ENCODE data around the gene CHST5. TPM values are rescaled to one million over a fixed set of nuclear protein-coding genes. Genes with fewer than 3 reads are reported as not detected.
"Not testable (repeated sequence)": the region's sequence is repeated elsewhere in the genome, so short reads cannot be mapped to it uniquely, and the experiment has no call there.

Gene CHST5
- total RNA-seq, 1 experiment from 2014 or later, result 0.54 TPM

DNA sequence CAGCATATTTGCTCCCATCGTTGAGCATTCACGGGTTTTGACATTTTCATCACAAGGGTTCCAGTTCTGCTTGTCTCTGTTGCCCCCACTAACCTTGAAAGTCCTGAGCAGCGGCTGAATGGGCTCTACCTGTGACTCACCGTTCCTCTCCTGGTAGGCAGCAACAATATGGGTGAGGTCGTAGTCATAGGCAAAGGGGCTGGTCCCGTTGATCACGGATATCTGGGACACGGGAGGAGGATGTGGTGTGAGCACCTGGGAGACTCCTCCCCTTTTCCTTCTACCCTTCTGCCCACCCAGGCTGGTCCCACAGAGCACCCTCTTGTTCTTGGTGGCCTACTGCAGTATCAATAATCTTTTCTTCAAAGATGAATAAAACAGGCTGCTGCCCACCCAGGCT is 6.6 kb upstream of the CHST5 start:
- H3K4me1 ChIP-seq (ENCODE audit: insufficient read depth, low read length, poor library complexity, severe bottlenecking); H3K36me3 ChIP-seq (ENCODE audit: insufficient read depth, low read length, poor library complexity, severe bottlenecking); BruUV-seq (replicated peaks); H3K9me3 ChIP-seq (ENCODE audit: low read depth, low read length, poor library complexity, severe bottlenecking); DNase-seq (ENCODE audit: low spot score); H3K27me3 ChIP-seq (replicated peaks; ENCODE audit: insufficient read depth, low read depth, low read length, poor library complexity); H3K27ac ChIP-seq (ENCODE audit: low read depth, low read length, poor library complexity, severe bottlenecking); intact Hi-C loops (cut with micrococcal nuclease; ENCODE audit: unreplicated experiment); H3K4me3 ChIP-seq (ENCODE audit: low read depth, low read length, poor library complexity, severe bottlenecking): not testable (repeated sequence)
- CTCF ChIA-PET, result interaction anchor here (0.7 kb wide), 1 partner anchor 25 kb away, joined by 3 read pairs; no protein-coding TSS in a partner anchor
- POLR2A ChIA-PET (ENCODE audit: low non-redundant PET), result interaction anchor here (0.6 kb wide), 1 partner anchor 48 kb away, joined by 3 read pairs; no protein-coding TSS in a partner anchor

DNA sequence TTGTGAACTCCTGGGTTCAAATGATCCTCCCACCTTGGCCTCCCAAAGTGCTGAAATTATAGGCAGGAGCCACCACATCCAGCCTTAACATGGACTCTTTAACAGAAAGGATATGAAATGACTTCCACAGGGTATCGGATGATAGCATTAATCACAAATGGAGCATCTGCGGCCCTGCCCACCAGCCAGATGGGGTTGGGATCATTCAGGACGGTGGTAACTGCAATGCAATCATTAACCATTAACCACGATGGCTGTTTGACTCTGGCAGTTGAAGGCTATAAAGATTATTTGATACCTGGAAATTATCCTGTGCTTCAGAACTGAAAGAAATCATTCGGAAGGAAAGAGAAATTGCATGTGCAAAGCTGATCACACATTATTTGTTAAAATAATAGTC is 5.3 kb upstream of the CHST5 start:
- ChIA-PET POLR2A (ENCODE audit: low non-redundant PET) (no interaction called here), CTCF (no interaction called here)
- TF ChIP-seq EZH2 (IDR thresholded peaks at IDR 0.05; ENCODE audit: borderline replicate concordance, low read depth, low read length, poor library complexity, severe bottlenecking), result no peak
- TF ChIP-seq, protein P1, sequence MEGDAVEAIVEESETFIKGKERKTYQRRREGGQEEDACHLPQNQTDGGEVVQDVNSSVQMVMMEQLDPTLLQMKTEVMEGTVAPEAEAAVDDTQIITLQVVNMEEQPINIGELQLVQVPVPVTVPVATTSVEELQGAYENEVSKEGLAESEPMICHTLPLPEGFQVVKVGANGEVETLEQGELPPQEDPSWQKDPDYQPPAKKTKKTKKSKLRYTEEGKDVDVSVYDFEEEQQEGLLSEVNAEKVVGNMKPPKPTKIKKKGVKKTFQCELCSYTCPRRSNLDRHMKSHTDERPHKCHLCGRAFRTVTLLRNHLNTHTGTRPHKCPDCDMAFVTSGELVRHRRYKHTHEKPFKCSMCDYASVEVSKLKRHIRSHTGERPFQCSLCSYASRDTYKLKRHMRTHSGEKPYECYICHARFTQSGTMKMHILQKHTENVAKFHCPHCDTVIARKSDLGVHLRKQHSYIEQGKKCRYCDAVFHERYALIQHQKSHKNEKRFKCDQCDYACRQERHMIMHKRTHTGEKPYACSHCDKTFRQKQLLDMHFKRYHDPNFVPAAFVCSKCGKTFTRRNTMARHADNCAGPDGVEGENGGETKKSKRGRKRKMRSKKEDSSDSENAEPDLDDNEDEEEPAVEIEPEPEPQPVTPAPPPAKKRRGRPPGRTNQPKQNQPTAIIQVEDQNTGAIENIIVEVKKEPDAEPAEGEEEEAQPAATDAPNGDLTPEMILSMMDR (conservative IDR thresholded peaks at IDR 0.05; ENCODE audit: low read depth, low read length), result no peak
- H3K4me3 ChIP-seq (ENCODE audit: low read depth, low read length, poor library complexity, severe bottlenecking), result no peak overlapping the region
- DNase-seq (ENCODE audit: low spot score), result no peak
- H3K27ac ChIP-seq (ENCODE audit: low read depth, low read length, poor library complexity, severe bottlenecking), result no peak overlapping the region
- BruUV-seq (replicated peaks), result no TSS peak
- intact Hi-C loops (cut with micrococcal nuclease; ENCODE audit: unreplicated experiment), result no loop called here
- no peaks in the 10 kb centered on the region for H3K9me3 ChIP-seq (ENCODE audit: low read depth, low read length, poor library complexity, severe bottlenecking)
- H3K4me1 ChIP-seq (ENCODE audit: insufficient read depth, low read length, poor library complexity, severe bottlenecking), result no peaks in the 10 kb centered on the region
- H3K27me3 ChIP-seq (replicated peaks; ENCODE audit: insufficient read depth, low read depth, low read length, poor library complexity), result no peaks in the 10 kb centered on the region
- H3K36me3 ChIP-seq (ENCODE audit: insufficient read depth, low read length, poor library complexity, severe bottlenecking), result peaks cover 7% of the 10 kb centered on the region

DNA sequence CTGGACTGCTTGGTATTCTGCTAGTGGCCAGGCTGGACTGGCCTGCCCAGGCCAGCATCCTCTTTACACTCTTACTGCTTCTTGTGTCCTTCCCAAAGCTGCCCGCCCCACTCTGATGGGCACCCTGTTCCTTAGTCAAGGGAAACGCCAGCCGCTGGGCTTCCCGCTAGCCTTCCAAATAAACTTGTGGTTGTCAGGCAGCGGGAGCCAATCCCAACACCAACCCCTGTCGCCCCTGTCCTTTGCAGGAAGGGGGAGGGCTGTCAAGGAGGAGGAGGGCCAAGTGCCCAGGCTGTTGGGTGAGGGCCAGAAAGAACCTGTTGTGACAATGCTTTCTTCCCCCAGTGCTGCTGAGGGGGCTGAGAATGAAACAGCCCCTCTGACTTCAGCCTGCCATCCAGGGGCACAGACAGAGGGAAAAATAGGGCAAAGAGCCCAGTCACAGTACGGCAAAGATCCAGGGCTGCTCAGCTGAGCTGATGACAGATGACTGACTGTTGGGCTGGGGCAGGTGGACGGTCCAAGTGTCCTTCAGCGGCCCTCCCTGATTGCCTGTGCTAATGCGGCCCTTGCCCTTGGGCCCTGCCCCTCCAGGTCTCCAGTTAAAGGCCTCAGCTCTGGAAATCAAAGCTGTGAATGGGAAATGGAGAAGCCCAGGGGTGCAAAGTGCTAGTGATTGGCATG is 3.1 kb upstream of the CHST5 start:
- H3K27ac ChIP-seq (ENCODE audit: low read depth, low read length, poor library complexity, severe bottlenecking); BruUV-seq (replicated peaks); DNase-seq (ENCODE audit: low spot score); H3K4me3 ChIP-seq (ENCODE audit: low read depth, low read length, poor library complexity, severe bottlenecking); intact Hi-C loops (cut with micrococcal nuclease; ENCODE audit: unreplicated experiment); H3K4me1 ChIP-seq (ENCODE audit: insufficient read depth, low read length, poor library complexity, severe bottlenecking); H3K9me3 ChIP-seq (ENCODE audit: low read depth, low read length, poor library complexity, severe bottlenecking); POLR2A ChIA-PET (ENCODE audit: low non-redundant PET); H3K36me3 ChIP-seq (ENCODE audit: insufficient read depth, low read length, poor library complexity, severe bottlenecking); H3K27me3 ChIP-seq (replicated peaks; ENCODE audit: insufficient read depth, low read depth, low read length, poor library complexity); CTCF ChIA-PET: not testable (repeated sequence)

DNA sequence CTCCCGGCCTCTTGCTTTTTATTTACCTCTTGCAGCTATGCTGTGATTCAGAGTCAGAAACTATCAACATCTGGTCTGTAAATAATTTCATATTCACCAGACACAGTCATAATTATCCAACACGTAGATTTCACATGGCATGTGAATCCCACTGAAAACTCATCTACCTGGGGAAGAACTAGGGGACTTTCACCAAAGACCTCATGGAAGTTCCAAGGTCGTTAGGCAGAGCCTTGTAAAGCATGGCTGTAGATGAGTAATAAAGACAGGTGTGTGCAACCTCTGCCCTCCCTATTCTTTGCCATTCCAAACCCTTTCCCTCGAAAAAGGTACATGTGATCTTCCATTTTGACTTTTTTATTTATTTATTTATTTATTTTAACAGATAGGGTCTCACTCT is 1.9 kb upstream of the CHST5 start:
- peaks cover 7% of the 10 kb centered on the region for H3K36me3 ChIP-seq (ENCODE audit: insufficient read depth, low read length, poor library complexity, severe bottlenecking)
- ChIA-PET CTCF (interaction anchor here (0.6 to 1.8 kb wide), 2 partner anchors 20 to 46 kb away, joined by 3 to 4 read pairs; no protein-coding TSS in a partner anchor), POLR2A (ENCODE audit: low non-redundant PET) (no interaction called here)
- H3K4me1 ChIP-seq (ENCODE audit: insufficient read depth, low read length, poor library complexity, severe bottlenecking), result no peaks in the 10 kb centered on the region
- intact Hi-C loops (cut with micrococcal nuclease; ENCODE audit: unreplicated experiment), result no loop called here
- no TSS peak for BruUV-seq (replicated peaks)
- DNase-seq (ENCODE audit: low spot score), result no peak
- no peaks in the 10 kb centered on the region for H3K9me3 ChIP-seq (ENCODE audit: low read depth, low read length, poor library complexity, severe bottlenecking)
- TF ChIP-seq, protein P1 (conservative IDR thresholded peaks at IDR 0.05; ENCODE audit: low read depth, low read length), result no peak
- no peak for TF ChIP-seq EZH2 (IDR thresholded peaks at IDR 0.05; ENCODE audit: borderline replicate concordance, low read depth, low read length, poor library complexity, severe bottlenecking)
- no peaks in the 10 kb centered on the region for H3K27me3 ChIP-seq (replicated peaks; ENCODE audit: insufficient read depth, low read depth, low read length, poor library complexity)
- H3K27ac ChIP-seq (ENCODE audit: low read depth, low read length, poor library complexity, severe bottlenecking), result no peak overlapping the region
- H3K4me3 ChIP-seq (ENCODE audit: low read depth, low read length, poor library complexity, severe bottlenecking), result no peak overlapping the region
